ENCODE measurements around the gene TRIM37.

Gene TRIM37

DNA sequence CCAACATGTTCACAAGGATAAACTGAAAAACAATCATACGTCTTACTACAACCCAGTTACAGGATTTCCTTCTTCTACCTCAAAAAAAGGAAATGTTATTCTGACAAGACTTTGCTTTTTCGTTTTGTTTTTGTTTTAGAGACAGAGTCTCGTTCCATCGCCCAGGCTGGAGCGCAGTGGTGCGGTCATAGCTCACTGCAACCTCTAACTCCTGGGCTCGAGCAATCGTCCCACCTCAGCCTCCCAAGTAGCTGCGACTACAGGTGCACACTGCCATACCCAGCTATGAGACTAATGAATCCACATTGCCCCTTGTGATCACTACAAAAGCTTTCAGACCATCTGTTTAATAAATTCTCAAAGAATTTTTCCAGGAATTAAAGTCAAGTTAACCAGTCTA is 8.8 kb upstream of the TRIM37 start:
- Histone ChIP-seq H3K4me1 (ENCODE audit: control insufficient read depth, insufficient read depth, low read length) (no peaks in the 10 kb centered on the region), H3K36me3 (ENCODE audit: control insufficient read depth in 2 of 2, insufficient read depth in 1 of 2, low read length in 2 of 2) (peaks cover 49 to 82% of the 10 kb centered on the region in 2 experiments), H3K27ac (ENCODE audit: extremely low read depth, low read depth, low read length) (no peak overlapping the region), H3K9me3 (ENCODE audit: control insufficient read depth, insufficient read depth, low read depth, low read length) (no peaks in the 10 kb centered on the region), H3K4me3 (ENCODE audit: low read depth, low read length) (no peak overlapping the region)
- POLR2A ChIA-PET, result interaction anchor here (0.6 kb wide), 1 partner anchor 35 kb away, joined by 3 read pairs; no protein-coding TSS in a partner anchor
- CTCF ChIA-PET, result interaction anchor here (0.6 kb wide), 1 partner anchor 648 kb away, joined by 4 read pairs; no protein-coding TSS in a partner anchor
- TF ChIP-seq ZNF830 (tag by site-specific recombination; IDR thresholded peaks at IDR 0.05; ENCODE audit: low read depth) (no peak), ZSCAN30 (tag by site-specific recombination; IDR thresholded peaks at IDR 0.05) (no peak), MYNN (tag by site-specific recombination; IDR thresholded peaks at IDR 0.05; ENCODE audit: borderline replicate concordance) (no peak), ZNF654 (tag by site-specific recombination; IDR thresholded peaks at IDR 0.05; ENCODE audit: low read depth) (no peak), ZNF10 (tag by site-specific recombination; IDR thresholded peaks at IDR 0.05) (no peak), KLF1 (tag by site-specific recombination; IDR thresholded peaks at IDR 0.05) (no peak), ZNF777 (tag by site-specific recombination; IDR thresholded peaks at IDR 0.05; ENCODE audit: borderline replicate concordance) (no peak), KLF10 (tag by site-specific recombination; IDR thresholded peaks at IDR 0.05) (no peak), ZFP41 (tag by site-specific recombination; IDR thresholded peaks at IDR 0.05; ENCODE audit: borderline replicate concordance) (no peak), ZNF747 (tag by site-specific recombination; IDR thresholded peaks at IDR 0.05) (no peak), ZNF626 (tag by site-specific recombination; IDR thresholded peaks at IDR 0.05) (no peak), HOXD13 (CRISPR knock-in tag; IDR thresholded peaks at IDR 0.05; ENCODE audit: borderline replicate concordance) (no peak), ZNF16 (tag by site-specific recombination; IDR thresholded peaks at IDR 0.05; ENCODE audit: low read depth) (no peak)
- TF ChIP-seq, protein P1, sequence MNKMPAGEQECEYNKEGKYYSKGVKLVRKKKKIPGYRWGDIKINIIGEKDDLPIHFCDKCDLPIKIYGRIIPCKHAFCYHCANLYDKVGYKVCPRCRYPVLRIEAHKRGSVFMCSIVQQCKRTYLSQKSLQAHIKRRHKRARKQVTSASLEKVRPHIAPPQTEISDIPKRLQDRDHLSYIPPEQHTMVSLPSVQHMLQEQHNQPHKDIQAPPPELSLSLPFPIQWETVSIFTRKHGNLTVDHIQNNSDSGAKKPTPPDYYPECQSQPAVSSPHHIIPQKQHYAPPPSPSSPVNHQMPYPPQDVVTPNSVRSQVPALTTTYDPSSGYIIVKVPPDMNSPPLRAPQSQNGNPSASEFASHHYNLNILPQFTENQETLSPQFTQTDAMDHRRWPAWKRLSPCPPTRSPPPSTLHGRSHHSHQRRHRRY (tag by site-specific recombination; IDR thresholded peaks at IDR 0.05), result no peak
- TF ChIP-seq, protein P2, sequence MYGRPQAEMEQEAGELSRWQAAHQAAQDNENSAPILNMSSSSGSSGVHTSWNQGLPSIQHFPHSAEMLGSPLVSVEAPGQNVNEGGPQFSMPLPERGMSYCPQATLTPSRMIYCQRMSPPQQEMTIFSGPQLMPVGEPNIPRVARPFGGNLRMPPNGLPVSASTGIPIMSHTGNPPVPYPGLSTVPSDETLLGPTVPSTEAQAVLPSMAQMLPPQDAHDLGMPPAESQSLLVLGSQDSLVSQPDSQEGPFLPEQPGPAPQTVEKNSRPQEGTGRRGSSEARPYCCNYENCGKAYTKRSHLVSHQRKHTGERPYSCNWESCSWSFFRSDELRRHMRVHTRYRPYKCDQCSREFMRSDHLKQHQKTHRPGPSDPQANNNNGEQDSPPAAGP (tag by site-specific recombination; IDR thresholded peaks at IDR 0.05), result no peak
- TF ChIP-seq, protein P3, sequence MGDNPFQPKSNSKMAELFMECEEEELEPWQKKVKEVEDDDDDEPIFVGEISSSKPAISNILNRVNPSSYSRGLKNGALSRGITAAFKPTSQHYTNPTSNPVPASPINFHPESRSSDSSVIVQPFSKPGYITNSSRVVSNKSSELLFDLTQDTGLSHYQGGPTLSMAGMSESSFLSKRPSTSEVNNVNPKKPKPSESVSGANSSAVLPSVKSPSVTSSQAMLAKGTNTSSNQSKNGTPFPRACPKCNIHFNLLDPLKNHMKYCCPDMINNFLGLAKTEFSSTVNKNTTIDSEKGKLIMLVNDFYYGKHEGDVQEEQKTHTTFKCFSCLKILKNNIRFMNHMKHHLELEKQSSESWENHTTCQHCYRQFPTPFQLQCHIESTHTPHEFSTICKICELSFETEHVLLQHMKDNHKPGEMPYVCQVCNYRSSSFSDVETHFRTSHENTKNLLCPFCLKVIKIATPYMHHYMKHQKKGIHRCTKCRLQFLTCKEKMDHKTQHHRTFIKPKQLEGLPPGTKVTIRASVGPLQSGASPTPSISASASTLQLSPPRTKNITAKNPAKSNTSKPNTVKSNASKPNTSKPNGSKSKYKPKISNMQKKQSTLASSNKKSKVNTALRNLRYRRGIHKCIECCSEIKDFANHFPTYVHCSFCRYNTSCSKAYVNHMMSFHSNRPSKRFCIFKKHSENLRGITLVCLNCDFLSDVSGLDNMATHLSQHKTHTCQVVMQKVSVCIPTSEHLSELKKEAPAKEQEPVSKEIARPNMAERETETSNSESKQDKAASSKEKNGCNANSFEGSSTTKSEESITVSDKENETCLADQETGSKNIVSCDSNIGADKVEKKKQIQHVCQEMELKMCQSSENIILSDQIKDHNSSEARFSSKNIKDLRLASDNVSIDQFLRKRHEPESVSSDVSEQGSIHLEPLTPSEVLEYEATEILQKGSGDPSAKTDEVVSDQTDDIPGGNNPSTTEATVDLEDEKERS (tag by site-specific recombination; IDR thresholded peaks at IDR 0.05), result no peak

DNA sequence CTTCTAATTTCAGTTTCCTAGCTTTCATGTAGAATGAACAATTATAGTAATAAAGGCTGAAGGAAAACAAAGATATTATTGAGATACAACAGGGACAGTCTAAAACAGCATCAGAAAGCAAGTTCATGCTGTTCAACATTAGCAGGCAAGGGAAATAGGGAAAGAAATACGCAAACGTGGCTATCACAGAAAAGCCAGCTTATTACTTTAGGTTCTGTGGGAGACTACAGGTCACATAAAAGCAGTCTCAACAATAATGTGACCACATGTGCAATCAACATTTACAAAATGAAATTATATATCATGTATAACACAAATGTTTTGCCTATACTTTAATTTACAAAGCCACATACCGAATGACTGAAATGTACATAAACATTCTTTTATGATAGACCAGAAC is 4.9 kb upstream of the TRIM37 start:
- peaks cover 30 to 58% of the 10 kb centered on the region in 2 experiments for H3K36me3 ChIP-seq (ENCODE audit: control insufficient read depth in 2 of 2, insufficient read depth in 1 of 2, low read length in 2 of 2)
- CTCF ChIA-PET, result no interaction called here

DNA sequence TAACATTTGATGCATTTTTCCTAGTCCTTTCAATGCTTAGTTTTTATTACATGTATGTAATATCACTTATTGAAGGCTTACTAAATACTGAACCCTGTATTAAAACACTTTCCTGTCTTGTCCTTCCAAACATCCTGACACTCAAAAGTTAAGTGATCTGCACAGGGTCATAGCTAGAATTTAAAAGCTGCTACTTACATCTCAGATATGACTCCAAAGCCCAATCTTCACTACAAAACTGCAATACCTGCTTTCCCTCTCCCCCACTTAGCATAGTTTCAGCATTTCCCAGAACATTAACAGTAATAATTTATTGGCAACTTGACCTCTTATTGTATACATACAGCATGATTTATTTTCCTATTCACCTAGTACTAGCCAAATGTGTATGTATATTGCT is 4.3 kb upstream of the TRIM37 start:
- Histone ChIP-seq H3K36me3 (ENCODE audit: control insufficient read depth in 2 of 2, insufficient read depth in 1 of 2, low read length in 2 of 2) (peaks cover 30 to 52% of the 10 kb centered on the region in 2 experiments), H3K9me3 (ENCODE audit: control insufficient read depth, insufficient read depth, low read depth, low read length) (no peaks in the 10 kb centered on the region), H3K27ac (ENCODE audit: extremely low read depth, low read depth, low read length) (no peak overlapping the region), H3K4me1 (ENCODE audit: control insufficient read depth, insufficient read depth, low read length) (no peaks in the 10 kb centered on the region), H3K4me3 (ENCODE audit: low read depth, low read length) (no peak overlapping the region)
- TF ChIP-seq ZNF404 (tag by site-specific recombination; IDR thresholded peaks at IDR 0.05) (no peak), ZNF157 (tag by site-specific recombination; IDR thresholded peaks at IDR 0.05) (0 out of 2 replicates have a peak, but pooled peaks have one; percentile 34)
- CTCF ChIA-PET, result no interaction called here
- POLR2A ChIA-PET, result no interaction called here

More for the DNA sequence above, 4.9 kb upstream of the TRIM37 start:
- Histone ChIP-seq H3K9me3 (ENCODE audit: control insufficient read depth, insufficient read depth, low read depth, low read length) (no peaks in the 10 kb centered on the region), H3K4me1 (ENCODE audit: control insufficient read depth, insufficient read depth, low read length) (no peaks in the 10 kb centered on the region), H3K27ac (ENCODE audit: extremely low read depth, low read depth, low read length) (no peak overlapping the region), H3K4me3 (ENCODE audit: low read depth, low read length) (no peak overlapping the region)
- 0 out of 2 replicates have a peak, but pooled peaks have one; percentile 47 for TF ChIP-seq ZNF664 (tag by site-specific recombination; IDR thresholded peaks at IDR 0.05)
- TF ChIP-seq ZNF610 (tag by site-specific recombination; IDR thresholded peaks at IDR 0.05; ENCODE audit: borderline replicate concordance), result no peak
- POLR2A ChIA-PET, result no interaction called here
